Fibroblast of skin of left quadriceps (primary cell): ENCODE data around the gene MGAT1.
"Not testable (repeated sequence)": the region's sequence is repeated elsewhere in the genome, so short reads cannot be mapped to it uniquely, and the experiment has no call there.

Source experiments
- DNase-seq, 2 experiments: peaks; one replicate each; pipeline ENCODE4 v3.0.0-alpha.2; 2013; ENCODE audit warnings: low read depth in 2 of 2

Gene MGAT1

GRCh38 chr5:180806351-180807011 lies 3.9 kb upstream of the MGAT1 start:
- DNase-seq, result no peak

- DNase-seq, result no peak
Observed at GRCh38 chr5:180804129-180804618, 1.6 kb upstream of the MGAT1 start.

GRCh38 chr5:180803181-180804128 lies 849 bp upstream of the MGAT1 start:
- no peak for DNase-seq

- DNase-seq, result no peak
Observed at GRCh38 chr5:180801596-180802324, 846 bp downstream of the MGAT1 start.

GRCh38 chr5:180799902-180800801 lies 2.5 kb downstream of the MGAT1 start:
- no peak for DNase-seq

GRCh38 chr5:180799194-180799593 lies 3.4 kb downstream of the MGAT1 start:
- DNase-seq, result no peak

- no peak for DNase-seq
Observed at GRCh38 chr5:180798193-180798592, 4.4 kb downstream of the MGAT1 start.

GRCh38 chr5:180797256-180798192 lies 5.1 kb downstream of the MGAT1 start:
- no peak for DNase-seq

- no peak for DNase-seq
Observed at GRCh38 chr5:180795771-180796313, 6.8 kb downstream of the MGAT1 start.

GRCh38 chr5:180792965-180793287 lies 9.7 kb downstream of the MGAT1 start:
- no peak for DNase-seq

- DNase-seq, result no peak
Observed at GRCh38 chr5:180792287-180792964, 10.2 kb downstream of the MGAT1 start.

GRCh38 chr5:180791611-180792213 lies 10.9 kb downstream of the MGAT1 start:
- no peak for DNase-seq

- no peak for DNase-seq
Observed at GRCh38 chr5:180790524-180790923, 12.1 kb downstream of the MGAT1 start.

- DNase-seq, result no peak
Observed at GRCh38 chr5:180790020-180790419, 12.6 kb downstream of the MGAT1 start.

GRCh38 chr5:180788651-180789410 lies 13.8 kb downstream of the MGAT1 start:
- not testable (repeated sequence) for DNase-seq

- no peak for DNase-seq
Observed at GRCh38 chr5:180787711-180788431, 14.7 kb downstream of the MGAT1 start.
